ENCODE measurements around the gene RYR2. TPM values are rescaled to one million over a fixed set of nuclear protein-coding genes. Genes with fewer than 3 reads are reported as not detected.

The RYR2 gene
- total RNA-seq, 3 donors from 2014 or later = 0.16 to 0.59 (median 0.33) TPM

DNA sequence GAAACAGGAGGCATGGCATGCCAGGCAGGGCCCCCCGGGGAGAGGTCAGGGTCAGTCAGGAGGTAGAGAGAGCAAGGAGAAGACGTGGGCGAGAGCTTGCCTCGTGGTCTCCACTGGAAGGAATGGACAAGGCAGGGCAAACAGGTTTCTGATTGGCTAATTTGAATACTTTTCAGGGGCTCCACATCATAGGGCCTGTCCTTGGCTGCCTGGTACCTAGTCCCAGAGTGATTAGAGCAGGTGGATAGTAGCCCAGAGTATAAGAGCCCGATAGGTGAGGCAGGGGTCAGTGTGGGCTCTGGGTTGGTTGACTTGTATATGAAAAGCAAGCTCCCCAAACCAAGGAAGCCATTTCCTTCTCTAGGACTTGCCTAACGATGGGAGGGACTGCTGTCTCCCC lies 670.1 kb downstream of the RYR2 start:
- intact Hi-C loops (cut with DNase I; ENCODE audit: low total_unique reads) = no loop called here
- no peaks in the 10 kb centered on the region for H3K4me1 ChIP-seq
- no peak for TF ChIP-seq POLR2A (IDR thresholded peaks at IDR 0.05)
- TF ChIP-seq, protein P1, sequence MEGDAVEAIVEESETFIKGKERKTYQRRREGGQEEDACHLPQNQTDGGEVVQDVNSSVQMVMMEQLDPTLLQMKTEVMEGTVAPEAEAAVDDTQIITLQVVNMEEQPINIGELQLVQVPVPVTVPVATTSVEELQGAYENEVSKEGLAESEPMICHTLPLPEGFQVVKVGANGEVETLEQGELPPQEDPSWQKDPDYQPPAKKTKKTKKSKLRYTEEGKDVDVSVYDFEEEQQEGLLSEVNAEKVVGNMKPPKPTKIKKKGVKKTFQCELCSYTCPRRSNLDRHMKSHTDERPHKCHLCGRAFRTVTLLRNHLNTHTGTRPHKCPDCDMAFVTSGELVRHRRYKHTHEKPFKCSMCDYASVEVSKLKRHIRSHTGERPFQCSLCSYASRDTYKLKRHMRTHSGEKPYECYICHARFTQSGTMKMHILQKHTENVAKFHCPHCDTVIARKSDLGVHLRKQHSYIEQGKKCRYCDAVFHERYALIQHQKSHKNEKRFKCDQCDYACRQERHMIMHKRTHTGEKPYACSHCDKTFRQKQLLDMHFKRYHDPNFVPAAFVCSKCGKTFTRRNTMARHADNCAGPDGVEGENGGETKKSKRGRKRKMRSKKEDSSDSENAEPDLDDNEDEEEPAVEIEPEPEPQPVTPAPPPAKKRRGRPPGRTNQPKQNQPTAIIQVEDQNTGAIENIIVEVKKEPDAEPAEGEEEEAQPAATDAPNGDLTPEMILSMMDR (IDR thresholded peaks at IDR 0.05) = no peak
- TF ChIP-seq POLR2AphosphoS5 (IDR thresholded peaks at IDR 0.05) = no peak

DNA sequence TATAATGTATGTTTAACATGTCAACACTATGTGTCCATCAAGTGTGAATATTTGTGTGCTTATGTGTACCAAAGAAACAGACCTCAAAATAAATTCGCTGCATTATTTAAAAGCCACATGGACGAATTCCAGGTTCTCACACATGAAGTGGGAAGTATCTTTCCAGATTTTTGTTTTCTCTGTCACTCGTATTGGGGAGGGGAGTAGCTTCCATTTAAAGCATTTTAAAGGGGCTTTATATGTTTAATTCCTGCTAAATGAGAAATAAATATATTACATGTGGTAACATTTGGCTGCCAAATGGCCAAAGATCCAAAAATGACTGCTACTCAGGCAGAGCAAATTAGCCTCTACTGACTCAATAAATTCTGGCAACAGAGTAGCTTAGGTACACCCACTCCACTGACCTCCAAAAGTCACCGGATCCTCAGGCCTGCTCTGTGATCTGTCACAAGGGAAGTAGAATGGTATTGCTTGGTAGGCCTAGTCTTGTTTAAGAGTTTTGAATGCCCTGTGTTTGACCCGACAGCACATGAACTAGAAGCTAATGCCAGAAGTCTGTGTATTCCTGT lies 670.7 kb downstream of the RYR2 start:
- TF ChIP-seq POLR2A (IDR thresholded peaks at IDR 0.05) (no peak), POLR2AphosphoS5 (IDR thresholded peaks at IDR 0.05) (no peak)
- TF ChIP-seq, protein P1 (IDR thresholded peaks at IDR 0.05) = no peak
- Histone ChIP-seq H3K36me3 (no peaks in the 10 kb centered on the region), H3K4me1 (no peaks in the 10 kb centered on the region), H3K9me3 (no peaks in the 10 kb centered on the region), H3K4me3 (no peak overlapping the region), H3K27ac (no peak overlapping the region), H3K27me3 (no peaks in the 10 kb centered on the region)
- intact Hi-C loops (cut with DNase I; ENCODE audit: low total_unique reads) = no loop called here
- no peak for DNase-seq (ENCODE audit: low spot score in 2 of 2)

More for the DNA sequence above, 670.1 kb downstream of the RYR2 start:
- no peak overlapping the region for H3K27ac ChIP-seq
- H3K36me3 ChIP-seq = no peaks in the 10 kb centered on the region
- H3K27me3 ChIP-seq = no peaks in the 10 kb centered on the region
- DNase-seq (ENCODE audit: low spot score in 2 of 2) = no peak
- no peaks in the 10 kb centered on the region for H3K9me3 ChIP-seq
- no peak overlapping the region for H3K4me3 ChIP-seq

DNA sequence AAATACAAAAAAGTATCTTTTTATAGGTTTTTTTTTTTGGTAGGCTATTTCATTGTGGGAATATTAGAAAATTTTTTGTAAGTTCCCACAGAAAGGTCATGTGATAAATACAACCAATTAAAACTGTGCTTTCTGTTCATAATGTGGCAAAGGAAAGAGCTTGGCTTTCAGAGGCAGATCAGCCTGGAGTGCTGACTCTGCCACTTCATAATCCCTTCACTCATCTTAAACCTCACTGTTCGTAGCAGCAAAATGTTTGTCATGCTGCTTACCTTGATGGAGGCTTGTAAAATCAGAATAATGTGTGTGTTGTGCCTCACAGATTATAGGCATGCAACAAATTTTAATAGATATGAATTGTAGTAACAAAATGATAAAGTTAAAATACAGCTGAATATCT lies 671.9 kb downstream of the RYR2 start:
- no peaks in the 10 kb centered on the region for H3K27me3 ChIP-seq
- no peaks in the 10 kb centered on the region for H3K36me3 ChIP-seq
- intact Hi-C loops (cut with DNase I; ENCODE audit: low total_unique reads) = no loop called here
- H3K4me3 ChIP-seq = no peak overlapping the region
- no peak overlapping the region for H3K27ac ChIP-seq
- DNase-seq (ENCODE audit: low spot score in 2 of 2) = no peak
- H3K4me1 ChIP-seq = no peaks in the 10 kb centered on the region
- TF ChIP-seq, protein P1 (IDR thresholded peaks at IDR 0.05) = no peak
- TF ChIP-seq POLR2AphosphoS5 (IDR thresholded peaks at IDR 0.05) = no peak
- no peak for TF ChIP-seq POLR2A (IDR thresholded peaks at IDR 0.05)
- H3K9me3 ChIP-seq = no peaks in the 10 kb centered on the region

DNA sequence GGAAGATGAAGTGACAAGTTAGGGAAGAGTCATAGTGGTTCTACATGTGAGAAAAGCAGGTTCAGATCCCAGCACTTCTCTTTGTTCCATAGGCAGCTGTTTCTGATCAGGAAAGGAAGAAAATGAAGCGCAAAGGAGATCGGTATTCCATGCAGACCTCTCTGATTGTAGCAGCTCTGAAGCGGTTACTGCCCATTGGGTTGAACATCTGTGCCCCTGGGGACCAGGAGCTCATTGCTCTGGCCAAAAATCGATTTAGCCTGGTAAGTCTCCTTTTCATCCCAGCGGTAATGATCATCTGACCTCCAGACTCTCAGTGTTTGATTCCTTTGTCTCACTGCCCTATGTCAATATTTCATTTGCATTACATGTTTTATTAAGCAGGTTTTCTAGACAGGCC lies 675.1 kb downstream of the RYR2 start:
- no peak overlapping the region for H3K27ac ChIP-seq
- no peaks in the 10 kb centered on the region for H3K36me3 ChIP-seq
- TF ChIP-seq POLR2AphosphoS5 (IDR thresholded peaks at IDR 0.05) = no peak
- no peak for TF ChIP-seq POLR2A (IDR thresholded peaks at IDR 0.05)
- TF ChIP-seq, protein P1 (IDR thresholded peaks at IDR 0.05) = no peak
- no peaks in the 10 kb centered on the region for H3K27me3 ChIP-seq
- H3K4me1 ChIP-seq = no peaks in the 10 kb centered on the region
- H3K9me3 ChIP-seq = no peaks in the 10 kb centered on the region
- no peak for DNase-seq (ENCODE audit: low spot score in 2 of 2)
- no peak overlapping the region for H3K4me3 ChIP-seq
- intact Hi-C loops (cut with DNase I; ENCODE audit: low total_unique reads) = no loop called here

DNA sequence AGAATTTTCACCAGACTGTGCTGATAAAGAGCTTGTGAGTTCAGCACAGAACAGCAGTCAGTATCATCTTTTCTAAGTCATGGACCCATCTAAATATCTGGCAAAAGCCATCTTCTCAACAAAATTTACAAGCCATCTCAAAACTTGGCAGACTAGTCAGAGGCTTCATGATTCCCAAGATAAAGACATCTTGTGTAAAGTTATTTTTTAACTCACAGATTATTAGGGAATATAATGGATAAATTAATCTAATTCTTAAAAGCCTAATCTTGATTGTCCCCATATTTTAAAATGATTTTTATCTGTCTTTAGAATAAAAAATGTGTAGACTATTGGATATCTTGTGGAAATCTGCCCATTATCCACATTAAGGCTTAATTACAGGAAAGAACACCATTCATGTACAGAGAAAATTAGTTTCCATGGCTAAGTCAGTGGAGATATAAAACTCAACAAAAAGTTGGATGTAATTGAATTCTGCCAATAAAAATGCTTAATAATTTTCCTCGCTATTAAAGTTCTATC lies 688.9 kb downstream of the RYR2 start:
- no peaks in the 10 kb centered on the region for H3K27me3 ChIP-seq
- no peaks in the 10 kb centered on the region for H3K4me1 ChIP-seq
- no peak for DNase-seq (ENCODE audit: low spot score in 2 of 2)
- H3K4me3 ChIP-seq = no peak overlapping the region
- TF ChIP-seq POLR2AphosphoS5 (IDR thresholded peaks at IDR 0.05) = no peak
- no peak for TF ChIP-seq POLR2A (IDR thresholded peaks at IDR 0.05)
- TF ChIP-seq, protein P1 (IDR thresholded peaks at IDR 0.05) = no peak
- no peaks in the 10 kb centered on the region for H3K9me3 ChIP-seq
- intact Hi-C loops (cut with DNase I; ENCODE audit: low total_unique reads) = no loop called here
- H3K36me3 ChIP-seq = no peaks in the 10 kb centered on the region
- no peak overlapping the region for H3K27ac ChIP-seq

All from breast epithelium (tissue), 4 donors.